ENCODE data around the gene OR6N2.

Gene OR6N2

DNA sequence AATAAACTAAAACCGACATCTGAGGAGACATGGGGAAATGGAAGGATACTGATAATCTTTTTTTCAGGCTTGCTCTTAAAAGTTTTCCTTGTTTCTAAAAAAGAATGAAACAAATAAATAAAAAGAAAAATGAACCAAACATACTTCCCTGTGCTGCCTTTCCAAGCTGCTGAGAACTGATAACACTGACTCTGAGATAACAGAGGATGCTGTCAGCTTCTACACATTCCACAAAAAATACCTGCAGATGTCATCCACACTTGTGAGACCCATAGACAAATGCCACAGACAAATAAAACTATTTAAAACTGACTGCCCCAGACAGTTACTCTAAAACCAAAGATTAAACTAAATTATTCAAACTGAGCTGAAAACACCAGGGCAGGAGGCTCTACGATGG is 48.5 kb downstream of the OR6N2 start:
- H3K4me3 ChIP-seq (ENCODE audit: low read depth, low read length) = no peak overlapping the region
- DNase-seq (ENCODE audit: low read depth) = no peak
- in situ Hi-C loops (cut with HindIII; ENCODE audit: low sequenced_read_pairs) = no loop called here
- no peak for TF ChIP-seq CTCF (IDR thresholded peaks at IDR 0.05; ENCODE audit: low read depth, low read length, missing control alignments)

DNA sequence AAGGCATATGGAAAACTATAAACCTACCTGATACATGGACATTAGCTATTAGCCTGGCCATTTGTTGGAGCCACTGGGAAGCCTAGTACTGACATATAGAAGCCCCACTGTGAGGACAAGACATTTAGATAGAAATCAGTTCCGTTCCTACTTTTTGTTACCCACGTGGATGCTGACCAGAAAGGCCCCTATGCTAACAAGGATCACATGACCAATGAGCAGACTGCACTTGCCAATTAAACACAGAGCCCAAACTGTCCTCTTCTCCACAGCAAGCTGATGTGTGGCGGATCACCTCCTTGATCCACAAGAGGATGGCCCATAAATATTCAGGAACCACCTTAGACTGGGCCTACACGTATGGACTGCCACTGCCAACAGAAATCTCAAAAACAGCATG is 49.3 kb downstream of the OR6N2 start:
- TF ChIP-seq CTCF (IDR thresholded peaks at IDR 0.05; ENCODE audit: low read depth, low read length, missing control alignments) = no peak
- no peak overlapping the region for H3K4me3 ChIP-seq (ENCODE audit: low read depth, low read length)
- in situ Hi-C loops (cut with HindIII; ENCODE audit: low sequenced_read_pairs) = no loop called here
- DNase-seq (ENCODE audit: low read depth) = no peak

- TF ChIP-seq CTCF (IDR thresholded peaks at IDR 0.05; ENCODE audit: low read depth, low read length, missing control alignments) = no peak
- in situ Hi-C loops (cut with HindIII; ENCODE audit: low sequenced_read_pairs) = no loop called here
- no peak for DNase-seq (ENCODE audit: low read depth)
- H3K4me3 ChIP-seq (ENCODE audit: low read depth, low read length) = no peak overlapping the region
Observed at GRCh38 chr1:158730453-158730852, 50.6 kb downstream of the OR6N2 start.

DNA sequence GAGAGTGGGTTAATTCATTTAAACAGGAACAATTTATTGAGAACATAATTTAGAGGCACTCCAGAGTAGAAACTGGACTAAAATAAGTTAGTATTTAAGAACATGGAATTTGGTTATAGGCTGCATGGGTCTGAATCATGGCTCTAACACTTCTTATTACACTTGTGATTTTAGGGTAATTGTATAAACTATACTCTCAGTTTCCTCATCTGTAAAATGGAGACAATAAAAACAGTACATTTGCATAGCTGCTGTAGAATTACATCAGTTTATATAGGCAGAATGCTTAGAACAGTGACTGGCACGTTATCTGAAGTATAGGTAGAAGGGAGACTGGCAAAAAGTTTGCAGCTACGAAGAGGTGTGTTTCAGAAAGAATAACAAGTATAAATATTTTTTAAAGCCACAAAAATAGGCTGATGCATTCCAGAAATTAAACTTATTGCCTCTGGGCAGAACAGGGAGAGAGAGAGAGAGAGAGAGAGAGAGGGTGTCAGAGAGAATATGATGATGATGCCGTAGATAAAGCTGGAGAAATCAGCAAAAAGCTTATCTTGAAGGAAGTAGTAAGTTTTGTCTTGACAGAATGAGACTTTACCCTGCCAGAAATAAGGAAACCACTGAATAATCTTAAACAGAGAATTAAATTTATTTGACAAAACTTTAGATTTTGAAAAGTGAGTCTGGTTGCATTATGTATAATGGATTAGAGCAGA is 52.3 kb downstream of the OR6N2 start:
- in situ Hi-C loops (cut with HindIII; ENCODE audit: low sequenced_read_pairs) = no loop called here
- no peak overlapping the region for H3K4me3 ChIP-seq (ENCODE audit: low read depth, low read length)
- TF ChIP-seq CTCF (IDR thresholded peaks at IDR 0.05; ENCODE audit: low read depth, low read length, missing control alignments) = no peak

GRCh38 chr1:158724442-158724841 is 56.6 kb downstream of the OR6N2 start:
- DNase-seq (ENCODE audit: low read depth) = no peak
- in situ Hi-C loops (cut with HindIII; ENCODE audit: low sequenced_read_pairs) = no loop called here
- no peak for TF ChIP-seq CTCF (IDR thresholded peaks at IDR 0.05; ENCODE audit: low read depth, low read length, missing control alignments)
- H3K4me3 ChIP-seq (ENCODE audit: low read depth, low read length) = no peak overlapping the region

More for the DNA sequence above, 52.3 kb downstream of the OR6N2 start:
- no peak for DNase-seq (ENCODE audit: low read depth)

Measured in astrocyte of the cerebellum (primary cell).